ENCODE data around the gene EPHA10.
"Not testable (repeated sequence)": the region's sequence is repeated elsewhere in the genome, so short reads cannot be mapped to it uniquely, and the experiment has no call there.

Gene EPHA10

DNA sequence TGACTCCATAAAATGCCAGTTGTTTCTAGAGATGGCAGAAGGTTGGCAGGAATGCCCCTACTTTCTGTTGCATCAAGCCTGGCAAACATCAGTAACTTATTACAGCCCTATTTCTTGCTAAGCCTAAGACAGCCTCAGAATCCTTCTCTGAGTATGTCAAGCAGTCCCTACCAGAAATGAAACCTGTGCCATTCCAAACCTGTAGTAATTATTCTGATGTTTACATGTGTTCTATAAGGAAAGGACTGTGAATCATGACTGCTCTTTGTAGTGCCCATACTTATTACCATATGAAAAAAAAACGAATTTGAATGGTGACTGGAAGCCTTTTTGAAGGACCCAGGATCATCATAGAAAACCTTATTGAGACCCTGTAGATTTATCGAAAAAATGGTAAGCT is 67.2 kb downstream of the EPHA10 start:
- no peak for DNase-seq (ENCODE audit: extremely low read depth, low read depth)
- TF ChIP-seq, protein P1, sequence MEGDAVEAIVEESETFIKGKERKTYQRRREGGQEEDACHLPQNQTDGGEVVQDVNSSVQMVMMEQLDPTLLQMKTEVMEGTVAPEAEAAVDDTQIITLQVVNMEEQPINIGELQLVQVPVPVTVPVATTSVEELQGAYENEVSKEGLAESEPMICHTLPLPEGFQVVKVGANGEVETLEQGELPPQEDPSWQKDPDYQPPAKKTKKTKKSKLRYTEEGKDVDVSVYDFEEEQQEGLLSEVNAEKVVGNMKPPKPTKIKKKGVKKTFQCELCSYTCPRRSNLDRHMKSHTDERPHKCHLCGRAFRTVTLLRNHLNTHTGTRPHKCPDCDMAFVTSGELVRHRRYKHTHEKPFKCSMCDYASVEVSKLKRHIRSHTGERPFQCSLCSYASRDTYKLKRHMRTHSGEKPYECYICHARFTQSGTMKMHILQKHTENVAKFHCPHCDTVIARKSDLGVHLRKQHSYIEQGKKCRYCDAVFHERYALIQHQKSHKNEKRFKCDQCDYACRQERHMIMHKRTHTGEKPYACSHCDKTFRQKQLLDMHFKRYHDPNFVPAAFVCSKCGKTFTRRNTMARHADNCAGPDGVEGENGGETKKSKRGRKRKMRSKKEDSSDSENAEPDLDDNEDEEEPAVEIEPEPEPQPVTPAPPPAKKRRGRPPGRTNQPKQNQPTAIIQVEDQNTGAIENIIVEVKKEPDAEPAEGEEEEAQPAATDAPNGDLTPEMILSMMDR (IDR thresholded peaks at IDR 0.05; ENCODE audit: low read depth, low read length, missing control alignments): no peak
- no peak overlapping the region for H3K4me3 ChIP-seq (replicated peaks; ENCODE audit: low read depth, low read length)

DNA sequence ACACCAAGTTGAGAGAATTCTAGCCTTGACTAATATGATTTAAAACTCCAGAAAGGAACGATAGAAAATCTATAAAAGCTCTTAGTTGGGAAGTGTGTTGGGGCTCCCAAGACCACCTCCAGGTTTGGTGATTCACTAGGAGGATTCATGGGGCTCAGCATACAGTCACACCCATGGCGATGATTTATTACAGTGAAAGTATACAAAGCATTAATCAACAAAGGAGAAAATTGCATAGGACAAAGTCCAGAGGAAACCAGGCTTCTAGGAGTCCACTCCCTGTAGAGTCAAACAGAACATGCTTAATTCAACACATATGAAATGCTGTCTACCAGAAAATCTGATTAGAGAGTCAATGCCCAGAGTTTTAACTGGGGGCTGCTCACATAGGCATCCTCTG is 67.8 kb downstream of the EPHA10 start:
- no peak overlapping the region for H3K4me3 ChIP-seq (replicated peaks; ENCODE audit: low read depth, low read length)
- TF ChIP-seq, protein P1 (IDR thresholded peaks at IDR 0.05; ENCODE audit: low read depth, low read length, missing control alignments): no peak
- no peak for DNase-seq (ENCODE audit: extremely low read depth, low read depth)

DNA sequence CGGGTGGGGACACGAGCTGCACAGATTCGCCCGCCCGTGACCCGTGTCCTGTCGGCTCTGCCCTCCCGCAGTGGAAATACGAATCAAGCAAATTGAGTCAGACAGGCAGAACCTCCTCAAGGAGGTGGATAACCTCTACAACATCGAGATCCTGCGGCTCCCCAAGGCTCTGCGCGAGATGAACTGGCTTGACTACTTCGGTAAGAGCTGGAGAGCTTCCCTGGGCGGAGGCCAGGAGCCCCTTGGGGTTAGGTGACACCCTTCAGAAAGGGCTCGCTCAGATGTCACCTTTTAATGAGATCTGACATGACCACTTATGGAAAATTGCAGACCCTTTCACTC is 72.1 kb downstream of the EPHA10 start:
- H3K4me3 ChIP-seq (replicated peaks; ENCODE audit: low read depth, low read length): peak overlapping the region; percentile 85
- DNase-seq (ENCODE audit: extremely low read depth, low read depth): no peak
- TF ChIP-seq, protein P1 (IDR thresholded peaks at IDR 0.05; ENCODE audit: low read depth, low read length, missing control alignments): no peak

GRCh38 chr1:37692078-37692833 is 72.7 kb downstream of the EPHA10 start, which contains the start of gene CDCA8:
CDCA8 (plus strand) TSS chr1:37692516; CDS start chr1:37692691, 175 bp downstream.
- peak within 1 kb of the TSS; percentile 85 for H3K4me3 ChIP-seq (replicated peaks; ENCODE audit: low read depth, low read length)
- TF ChIP-seq, protein P1 (IDR thresholded peaks at IDR 0.05; ENCODE audit: low read depth, low read length, missing control alignments): peak; percentile 75

DNA sequence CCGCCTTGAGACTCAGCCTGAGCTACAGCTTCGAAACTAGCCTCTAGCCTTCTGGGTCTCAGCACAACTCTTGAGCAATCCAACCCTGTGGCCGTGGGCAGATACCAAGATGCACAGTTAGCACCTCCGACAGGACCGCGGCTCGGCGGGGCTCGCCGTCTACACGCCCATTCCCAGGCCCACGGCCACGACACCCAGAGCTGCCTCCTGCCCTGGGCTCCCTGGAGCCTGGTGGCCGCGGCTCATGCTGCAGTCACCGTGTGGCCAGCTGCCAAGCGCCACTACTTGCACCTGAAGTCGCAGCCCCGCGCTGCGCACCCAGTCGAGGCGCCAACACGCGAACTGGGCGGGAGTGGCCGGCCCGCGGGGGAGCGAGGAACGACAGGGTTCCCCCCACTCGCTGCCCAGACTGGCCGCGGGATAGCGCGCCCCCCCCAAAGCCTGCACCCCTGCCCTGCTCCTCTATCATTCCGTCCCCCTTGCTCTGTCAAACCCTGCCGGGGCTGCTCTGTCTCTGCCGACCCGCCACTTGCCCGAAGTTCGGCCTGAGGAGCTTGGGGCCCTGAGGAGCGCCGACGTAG is 73.3 kb downstream of the EPHA10 start:
- TF ChIP-seq, protein P1 (IDR thresholded peaks at IDR 0.05; ENCODE audit: low read depth, low read length, missing control alignments): no peak
- DNase-seq (ENCODE audit: extremely low read depth, low read depth): no peak
- H3K4me3 ChIP-seq (replicated peaks; ENCODE audit: low read depth, low read length): peak overlapping the region; percentile 85

More at GRCh38 chr1:37692078-37692833, 72.7 kb downstream of the EPHA10 start, which contains the start of gene CDCA8:
- peak; percentile 92 for DNase-seq (ENCODE audit: extremely low read depth, low read depth)

DNA sequence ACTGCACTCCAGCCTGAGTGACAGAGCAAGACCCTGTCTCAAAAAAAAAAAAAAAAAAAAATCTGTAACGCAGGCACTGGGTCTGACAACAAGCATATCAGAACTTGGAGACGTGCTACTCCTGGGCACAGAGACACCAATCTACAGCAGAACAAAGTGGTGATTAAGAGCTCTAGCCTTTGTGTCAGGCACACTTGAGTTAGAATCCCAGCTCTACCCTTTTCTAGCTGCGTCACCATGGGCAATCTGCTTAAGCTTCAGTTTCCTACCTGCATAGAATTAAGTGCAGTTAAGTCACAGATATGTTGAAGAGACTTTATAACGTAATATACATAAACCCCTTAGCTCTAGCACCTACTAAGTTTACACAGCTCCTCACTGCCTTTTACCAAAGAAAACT is 76.0 kb downstream of the EPHA10 start:
- no peak for DNase-seq (ENCODE audit: extremely low read depth, low read depth)
- TF ChIP-seq, protein P1 (IDR thresholded peaks at IDR 0.05; ENCODE audit: low read depth, low read length, missing control alignments): no peak
- peak overlapping the region; percentile 85 for H3K4me3 ChIP-seq (replicated peaks; ENCODE audit: low read depth, low read length)

GRCh38 chr1:37687764-37688163 is 77.2 kb downstream of the EPHA10 start:
- not testable (repeated sequence) for DNase-seq (ENCODE audit: extremely low read depth, low read depth); H3K4me3 ChIP-seq (replicated peaks; ENCODE audit: low read depth, low read length)
